Tibial nerve (tissue), 4 donors: ENCODE measurements around the gene FAT1.

Experiments
- CTCF ChIP-seq, 5 experiments: fragments of 200-600 bp in 3 of 5; fragments of 450-650 bp in 2 of 5; sonication (generic) in 3 of 5; IDR thresholded peaks; one replicate each; pipeline ENCODE4 v1.5.1; 2016 to 2019; ENCODE audit warnings: antibody characterized with exemption in 5 of 5, mild to moderate bottlenecking in 3 of 5, moderate library complexity in 2 of 5
- EP300 ChIP-seq, 2 donors: sonication (generic); formaldehyde crosslinking; IDR thresholded peaks; one replicate each; pipeline ENCODE4 v1.6.1; 2017; ENCODE audit warnings: antibody characterized with exemption in 2 of 2, mild to moderate bottlenecking in 1 of 2
- POLR2A ChIP-seq, 2 donors: fragments of 450-650 bp; IDR thresholded peaks; one replicate each; pipeline ENCODE4 v1.6.1; 2017; ENCODE audit warnings: antibody characterized with exemption in 2 of 2, mild to moderate bottlenecking in 2 of 2, moderate library complexity in 2 of 2

- TF ChIP-seq CTCF (IDR thresholded peaks at IDR 0.05), result no peak
- TF ChIP-seq POLR2A (IDR thresholded peaks at IDR 0.05), result no peak
- no peak for TF ChIP-seq EP300 (IDR thresholded peaks at IDR 0.05)
These were observed 180.4 kb downstream of the FAT1 start for GRCh38 chr4:186543206-186543605.
